Activated CD8-positive, alpha-beta memory T cell treated with anti-CD3 and anti-CD28 coated beads, Interleukin-2, amount 50 U/mL, for 24 hours (primary cell): Measurements from ENCODE around the gene SMPD3.

Source experiments
- DNase-seq: peaks from one replicate; pipeline ENCODE4 v3.0.0-alpha.2; 2020; ENCODE audit errors: extremely low read depth

Gene SMPD3

DNA sequence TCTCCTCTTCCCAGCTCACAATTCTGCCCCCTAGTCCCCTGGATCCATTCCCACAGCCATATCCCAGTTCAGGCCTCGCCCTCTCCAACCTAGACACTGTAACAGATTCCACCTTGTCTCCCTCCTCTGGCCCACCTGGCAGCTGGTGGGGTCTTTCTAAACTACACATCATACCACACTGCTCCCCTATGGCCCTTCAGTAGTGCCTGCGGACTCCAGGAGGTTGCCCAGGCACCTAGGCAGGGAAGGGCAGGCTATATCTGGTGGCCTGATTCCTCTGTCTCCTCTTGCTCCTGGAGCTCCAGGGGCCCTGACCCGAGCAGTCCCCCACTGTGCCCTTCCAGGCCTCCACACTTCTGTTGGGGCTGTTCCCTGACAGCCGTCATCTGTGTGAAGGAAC, 64.5 kb downstream of the SMPD3 start:
- DNase-seq = no peak

GRCh38 chr16:68382296-68382718, 66.0 kb downstream of the SMPD3 start:
- no peak for DNase-seq

DNA sequence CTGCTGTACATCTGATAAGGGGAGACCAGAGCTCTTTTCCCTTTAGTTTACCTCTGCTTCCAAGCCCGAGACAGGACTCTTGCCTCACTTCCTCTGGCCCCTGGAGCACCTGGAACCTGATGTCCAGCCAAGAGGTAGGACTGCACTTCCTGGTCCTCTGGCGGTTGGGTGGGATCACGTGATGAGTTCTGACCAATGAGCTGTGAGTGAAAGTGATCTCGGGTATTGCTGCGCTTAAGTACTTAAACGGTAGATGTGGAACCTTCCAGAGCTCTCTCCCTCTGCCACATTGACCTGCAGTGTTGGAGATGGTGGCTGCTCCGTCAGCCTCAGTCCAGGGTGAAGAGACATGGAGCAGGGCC, 67.0 kb downstream of the SMPD3 start:
- DNase-seq = no peak

GRCh38 chr16:68380676-68381362, 67.5 kb downstream of the SMPD3 start:
- no peak for DNase-seq

GRCh38 chr16:68380348-68380670, 68.0 kb downstream of the SMPD3 start:
- no peak for DNase-seq

DNA sequence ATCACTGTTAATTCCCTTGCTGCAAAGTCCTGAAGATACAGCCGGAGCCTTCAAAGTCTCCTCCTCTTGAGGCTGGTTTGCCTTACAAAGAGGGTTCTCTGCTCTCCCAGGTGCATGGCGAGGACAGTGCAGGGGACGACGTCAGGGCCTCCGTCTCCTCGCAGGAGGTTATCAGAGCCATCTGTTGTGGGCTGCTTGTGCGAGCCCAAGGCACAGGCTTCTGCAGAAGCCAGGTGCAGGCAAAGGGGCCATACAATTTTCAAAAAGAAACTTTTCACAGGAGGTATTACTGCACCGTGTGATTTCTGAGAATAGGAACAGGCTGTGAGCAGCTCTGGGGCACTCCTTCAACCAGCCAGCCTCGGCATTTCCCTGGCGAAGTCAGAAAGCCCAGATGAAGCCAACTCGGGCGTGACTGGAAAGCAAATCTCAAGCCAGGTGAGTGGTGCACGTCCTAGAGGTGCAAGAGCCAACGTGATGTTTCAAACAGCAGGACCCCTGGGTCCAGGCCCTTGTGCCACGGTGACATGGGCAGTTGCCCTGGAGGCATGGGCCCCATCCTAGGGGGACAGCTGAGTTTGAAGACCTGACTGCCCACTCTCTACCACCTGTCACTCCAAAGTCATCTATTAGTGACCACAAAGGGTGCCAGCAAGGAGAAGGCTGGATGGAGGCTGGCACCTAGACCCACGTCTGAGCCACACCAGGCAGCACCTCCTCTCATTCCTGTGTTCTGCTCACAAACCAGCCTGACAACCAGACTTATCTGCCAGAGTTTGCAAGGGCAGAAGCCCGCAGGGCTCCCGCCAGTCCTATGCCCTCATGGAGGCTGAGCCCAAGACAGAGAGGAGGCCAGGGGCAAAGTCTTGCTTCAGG, 68.6 kb downstream of the SMPD3 start:
- DNase-seq = no peak

DNA sequence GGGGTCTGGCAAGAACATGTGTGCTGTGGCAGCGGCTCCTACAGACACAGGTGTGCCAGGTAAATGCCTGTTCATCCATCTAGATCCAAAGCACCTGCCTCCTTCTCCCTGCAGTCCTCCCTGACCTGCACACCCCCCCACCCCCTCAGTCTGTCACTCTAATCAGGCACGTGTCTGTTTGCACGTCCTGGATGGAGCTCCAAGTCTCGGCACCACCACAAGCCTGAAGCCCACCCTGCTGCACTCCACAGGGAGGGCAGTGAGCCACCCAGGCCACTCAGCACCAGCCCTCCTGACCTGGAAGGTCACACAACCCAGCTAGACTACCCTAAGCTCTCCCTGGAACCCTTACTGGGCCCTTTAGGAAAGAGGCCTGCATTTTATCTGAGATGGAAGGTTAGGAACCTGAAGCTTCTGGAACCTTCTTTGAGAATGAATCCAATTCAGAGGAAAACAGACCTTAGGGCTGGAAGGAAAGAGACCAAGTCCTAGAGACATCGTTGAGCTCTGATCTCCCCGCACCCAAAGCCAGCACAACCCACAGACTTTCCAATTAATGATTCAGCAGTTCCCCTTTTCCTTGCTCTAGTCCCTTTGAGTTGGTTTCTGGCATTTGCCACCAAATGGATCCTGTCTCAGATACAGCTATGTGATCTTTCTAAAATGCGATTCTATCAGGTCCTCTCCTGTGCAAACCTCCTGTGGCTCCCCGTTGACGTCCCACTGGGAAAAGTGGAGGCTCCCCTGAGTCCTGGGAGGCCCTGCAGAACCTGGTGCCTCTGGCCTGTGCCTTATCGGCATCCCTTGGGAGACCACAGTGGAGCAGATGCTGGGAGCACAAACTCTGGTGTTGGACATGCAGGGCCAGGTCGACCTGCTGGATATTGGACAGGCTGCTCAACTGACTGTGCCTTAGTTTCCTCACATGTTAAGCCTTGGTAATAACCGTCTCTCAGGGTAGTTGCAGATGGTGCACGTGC, 69.6 kb downstream of the SMPD3 start:
- DNase-seq = no peak

DNA sequence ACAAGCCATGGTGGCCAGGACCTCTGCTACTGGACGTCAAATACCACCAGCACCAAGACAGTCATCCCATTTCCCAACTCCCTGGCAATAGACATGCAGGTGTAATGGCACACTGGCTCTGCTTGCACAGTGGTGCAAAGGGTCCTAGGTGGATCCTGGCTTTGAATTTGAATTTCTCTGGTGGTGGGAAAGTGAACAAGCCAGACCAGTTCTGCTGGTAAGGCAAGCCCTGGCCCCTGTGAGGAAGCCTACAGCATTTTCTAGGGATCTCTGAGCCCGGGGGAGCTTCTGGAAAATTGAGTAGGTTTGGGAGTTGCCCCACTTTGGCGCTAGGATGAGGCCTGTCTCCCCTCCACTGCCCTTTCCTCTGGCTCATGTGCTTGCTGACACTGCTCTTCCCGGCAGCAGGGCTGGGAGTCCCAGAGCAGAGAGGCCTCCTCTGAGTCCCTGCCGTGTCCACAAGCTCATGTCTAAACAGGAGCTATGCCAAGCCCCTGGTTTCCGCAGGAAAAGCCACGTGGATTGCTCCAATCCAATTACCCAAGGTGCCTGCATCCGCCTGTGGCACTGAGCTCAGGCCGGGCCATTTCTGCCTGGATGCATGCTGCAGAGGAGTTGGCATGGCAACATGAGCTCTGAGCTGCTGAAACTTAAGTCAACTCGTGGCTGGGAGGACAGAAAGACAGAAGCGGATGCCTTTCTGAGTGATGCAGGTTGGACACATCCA, 70.5 kb downstream of the SMPD3 start:
- DNase-seq = no peak

DNA sequence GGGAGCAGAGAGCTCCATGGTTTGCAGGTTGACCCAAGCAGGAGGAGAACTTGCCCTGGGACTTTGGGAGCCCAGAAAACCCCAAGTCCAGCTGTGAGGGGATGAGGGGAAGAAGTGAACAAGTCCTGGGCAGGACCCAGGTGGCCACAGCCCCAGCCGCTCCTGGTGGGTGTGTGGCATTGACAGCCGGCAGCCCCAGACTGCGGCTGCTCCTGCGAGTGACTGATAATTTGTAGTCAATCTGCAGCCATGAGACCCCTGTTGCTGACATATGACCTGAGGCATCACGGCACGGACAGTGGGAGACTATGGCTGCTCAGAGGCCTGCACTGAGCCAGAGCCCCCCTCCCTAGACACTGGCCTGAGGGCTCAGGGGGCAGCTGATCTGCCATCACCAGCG, 71.1 kb downstream of the SMPD3 start:
- no peak for DNase-seq

DNA sequence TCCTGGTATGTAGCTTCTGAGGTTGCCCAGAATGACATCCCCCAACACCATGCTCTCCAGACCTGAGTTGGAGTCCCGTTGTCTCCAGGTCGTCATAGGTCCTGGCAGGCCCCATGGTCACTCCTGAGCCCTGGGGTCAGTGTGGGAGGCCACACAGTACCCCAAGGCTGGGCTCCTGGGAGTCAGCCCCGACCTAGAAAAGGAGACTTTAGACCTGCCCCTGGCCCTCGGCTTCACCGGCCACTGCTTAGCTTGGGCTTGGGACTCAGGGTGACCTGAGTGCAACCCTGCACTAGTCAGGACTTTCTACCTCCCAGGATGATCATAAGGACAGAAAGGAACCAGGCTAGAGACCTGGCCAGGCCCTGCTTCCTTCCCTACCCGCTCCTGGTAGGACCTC, 71.7 kb downstream of the SMPD3 start:
- no peak for DNase-seq

GRCh38 chr16:68375801-68376536, 72.3 kb downstream of the SMPD3 start:
- no peak for DNase-seq

DNA sequence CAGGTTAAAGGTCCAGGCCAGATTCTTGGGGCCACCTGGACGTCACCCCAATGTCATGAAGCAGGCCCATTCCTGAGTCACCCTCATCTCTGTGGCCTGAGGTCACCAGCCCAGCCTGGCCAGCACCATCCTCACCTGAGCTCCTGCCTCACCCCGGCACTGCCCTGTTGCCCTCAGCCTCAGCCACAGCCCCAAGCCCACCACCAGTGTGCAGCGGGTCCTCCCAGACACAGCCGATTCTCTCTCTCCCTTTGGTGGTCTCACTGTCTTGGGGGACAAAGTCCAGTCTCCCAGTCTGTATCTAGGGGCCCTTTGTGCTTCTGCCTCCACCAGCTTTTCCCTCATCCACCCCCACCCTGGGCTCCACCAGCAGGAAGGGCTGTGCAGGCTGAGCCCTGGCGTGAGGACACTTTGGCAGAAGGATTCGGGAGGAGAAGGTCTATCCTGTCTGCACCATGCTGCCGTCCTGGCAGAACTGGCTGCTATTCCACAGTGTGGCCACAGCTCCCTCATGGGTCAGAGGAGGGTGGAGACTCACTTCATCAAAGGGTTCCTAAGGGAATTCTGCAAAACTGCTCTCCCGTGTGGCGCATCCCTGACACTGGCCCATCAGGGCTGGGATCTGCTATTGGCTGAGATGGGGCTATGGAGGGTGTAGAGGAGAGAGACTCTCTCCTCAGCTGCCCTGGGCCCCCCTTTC, 73.2 kb downstream of the SMPD3 start:
- DNase-seq = no peak

DNA sequence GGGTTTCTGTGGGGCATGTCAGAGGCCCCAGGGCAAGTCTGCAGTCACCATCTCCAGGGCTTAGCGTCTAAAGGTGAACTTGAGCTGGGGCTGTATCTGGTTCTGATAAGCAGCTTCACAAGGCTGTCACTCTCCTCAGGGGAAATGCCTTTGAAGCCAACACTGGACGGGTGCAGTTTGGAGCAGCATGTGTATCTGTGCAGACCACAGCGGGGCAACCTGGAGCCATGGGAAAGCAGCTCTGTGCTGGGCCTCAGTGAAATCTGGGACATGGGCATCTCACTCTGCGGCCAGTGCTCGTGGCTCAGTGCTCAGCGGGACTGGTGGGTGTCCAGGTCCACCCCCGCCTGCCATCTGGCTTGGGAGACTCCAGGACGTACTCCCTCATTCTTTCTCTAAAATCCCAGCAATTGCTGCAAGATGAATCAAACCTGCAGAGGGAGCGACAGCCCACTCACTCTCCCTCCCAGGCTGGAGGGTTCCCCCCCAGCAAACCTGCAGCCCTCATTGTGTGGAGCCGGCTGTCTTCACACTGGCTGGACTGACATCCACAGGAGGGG, 74.0 kb downstream of the SMPD3 start:
- no peak for DNase-seq

DNA sequence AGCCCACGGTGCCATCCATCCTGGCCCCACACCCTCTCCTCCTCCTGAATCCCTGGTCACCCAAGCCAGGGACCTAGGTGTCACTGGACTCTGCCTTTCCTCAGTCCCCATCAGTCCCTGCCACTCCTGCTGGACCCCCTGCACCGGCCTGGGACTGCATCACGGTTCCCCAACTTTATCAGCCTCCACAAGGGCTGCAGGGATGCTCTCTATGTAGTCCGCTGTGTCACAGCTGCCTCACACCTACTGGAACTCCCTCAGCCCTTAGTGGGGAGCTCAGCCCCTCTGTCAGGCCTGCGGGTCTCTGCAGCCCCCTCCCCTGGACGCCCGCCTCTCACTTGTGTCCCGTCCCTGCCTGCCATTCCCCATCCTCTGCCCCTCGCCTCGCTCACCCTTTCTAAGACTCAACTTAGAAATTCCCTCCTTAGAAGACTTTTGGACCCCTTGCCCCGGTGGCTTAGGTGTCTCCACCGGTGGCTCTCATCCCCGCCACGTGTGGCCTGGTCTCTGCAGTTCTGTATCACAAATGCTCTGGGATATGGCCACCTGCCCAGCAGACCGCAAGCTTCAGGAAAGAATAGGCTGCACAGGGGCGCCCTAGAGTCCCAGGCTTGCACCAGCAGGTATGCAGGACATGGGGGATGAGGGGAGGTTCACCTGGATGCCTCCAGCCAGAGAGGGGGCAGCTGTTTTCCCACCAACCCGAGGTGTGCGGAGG, 74.6 kb downstream of the SMPD3 start:
- DNase-seq = no peak

DNA sequence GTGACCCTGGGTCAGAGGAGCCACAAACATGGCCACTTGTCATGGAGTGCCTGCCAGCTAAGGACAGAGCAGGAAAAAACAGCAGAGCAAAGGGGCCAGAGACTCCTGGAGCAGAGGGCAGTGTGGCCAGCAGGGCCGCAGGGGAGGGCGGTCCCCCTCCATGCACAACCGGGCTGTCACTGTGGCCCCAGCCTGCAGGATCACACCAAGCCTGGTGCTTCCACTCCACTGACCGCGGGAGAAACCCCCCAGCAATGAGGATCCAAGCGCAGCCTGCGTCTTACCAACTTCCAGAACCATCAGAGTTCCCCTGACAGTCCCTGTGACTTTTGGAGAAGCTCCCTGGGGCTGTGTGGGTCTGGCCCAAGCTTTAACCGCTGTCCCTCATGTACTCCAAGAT, 75.5 kb downstream of the SMPD3 start:
- no peak for DNase-seq

DNA sequence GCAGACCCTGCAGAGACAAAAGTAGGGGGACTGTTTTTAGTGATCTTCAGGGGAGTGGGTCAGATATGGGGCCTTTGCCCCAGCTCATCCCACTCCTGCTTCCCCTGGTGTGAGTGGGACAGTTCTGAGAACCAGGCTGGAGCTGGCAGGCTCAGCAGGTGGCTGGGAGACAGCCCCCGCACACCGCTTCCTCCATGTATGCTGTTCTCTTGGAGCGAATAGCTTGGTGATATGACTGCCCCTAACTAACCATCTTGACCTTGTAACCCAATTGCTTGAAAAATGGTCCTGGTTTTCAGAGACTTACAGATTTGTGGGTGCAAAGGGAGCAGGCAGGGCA, 76.0 kb downstream of the SMPD3 start:
- DNase-seq = no peak

- no peak for DNase-seq
Observed at GRCh38 chr16:68371706-68372380, 76.5 kb downstream of the SMPD3 start.

DNA sequence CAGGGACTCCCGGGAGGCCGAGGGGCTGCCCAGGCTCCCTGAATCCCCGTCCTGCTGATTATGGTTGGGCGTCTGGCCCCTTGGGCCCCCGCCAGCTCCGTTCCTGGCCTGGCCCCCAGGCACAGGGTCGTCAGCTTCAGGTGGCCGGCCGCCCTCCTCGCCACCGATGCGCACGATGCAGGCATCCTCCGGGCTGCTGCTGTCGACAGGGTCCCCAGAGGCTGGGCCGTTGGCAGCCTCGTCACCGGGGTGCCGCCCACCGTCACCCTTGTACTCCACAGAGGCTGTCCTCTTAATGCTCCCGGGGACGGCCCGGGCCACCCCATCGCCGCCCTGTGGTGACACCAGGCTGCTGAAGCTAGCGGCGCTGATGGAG, 77.0 kb downstream of the SMPD3 start:
- DNase-seq = no peak
